ENCODE results near the gene SLC25A38. TPM values are rescaled to one million over a fixed set of nuclear protein-coding genes. Genes with fewer than 3 reads are reported as not detected.

The SLC25A38 gene
- total RNA-seq, 2 donors from 2014 or later = 17.5 to 28.8 TPM

GRCh38 chr3:39396690-39397089, 13.5 kb downstream of the SLC25A38 start:
- DNase-seq (no peak), ATAC-seq (no peak)
- H3K4me1 ChIP-seq = no peaks in the 10 kb centered on the region
- H3K27me3 ChIP-seq = no peaks in the 10 kb centered on the region
- H3K9me3 ChIP-seq = no peaks in the 10 kb centered on the region
- 81 to 92% methylated on average over 2 to 3 of the region's 3 CpGs for WGBS, 2 donors
- intact Hi-C loops (cut with DNase I) = no loop called here
- H3K4me3 ChIP-seq = no peak overlapping the region
- TF ChIP-seq CTCF (IDR thresholded peaks at IDR 0.05) = no peak
- no peak for TF ChIP-seq POLR2A (IDR thresholded peaks at IDR 0.05)
- no peak overlapping the region for H3K27ac ChIP-seq
- H3K36me3 ChIP-seq (replicated peaks in 1 of 2; ENCODE audit: insufficient read depth in 1 of 2, low read depth in 2 of 2) = peaks cover 3 to 33% of the 10 kb centered on the region in 2 donors

GRCh38 chr3:39398700-39399099, 15.5 kb downstream of the SLC25A38 start:
- H3K4me3 ChIP-seq = no peak overlapping the region
- ATAC-seq (no peak), DNase-seq (no peak)
- no peak for TF ChIP-seq CTCF (IDR thresholded peaks at IDR 0.05)
- no peak for TF ChIP-seq POLR2A (IDR thresholded peaks at IDR 0.05)
- intact Hi-C loops (cut with DNase I) = no loop called here
- H3K4me1 ChIP-seq = no peaks in the 10 kb centered on the region
- WGBS, 2 donors = 83 to 93% methylated on average over 4 of the region's 4 CpGs
- no peak overlapping the region for H3K27ac ChIP-seq
- H3K36me3 ChIP-seq (replicated peaks in 1 of 2; ENCODE audit: insufficient read depth in 1 of 2, low read depth in 2 of 2) = peaks cover 0 to 19% of the 10 kb centered on the region in 2 donors
- no peaks in the 10 kb centered on the region for H3K9me3 ChIP-seq
- no peaks in the 10 kb centered on the region for H3K27me3 ChIP-seq

GRCh38 chr3:39401983-39402382, 18.8 kb downstream of the SLC25A38 start:
- Histone ChIP-seq H3K4me1 (peaks cover 4% of the 10 kb centered on the region), H3K27ac (no peak overlapping the region), H3K4me3 (no peak overlapping the region), H3K36me3 (replicated peaks in 1 of 2; ENCODE audit: insufficient read depth in 1 of 2, low read depth in 2 of 2) (peaks cover 0 to 4% of the 10 kb centered on the region in 2 donors), H3K9me3 (no peaks in the 10 kb centered on the region), H3K27me3 (no peaks in the 10 kb centered on the region)
- WGBS, 2 donors = 52 to 54% methylated on average over 2 of the region's 2 CpGs
- DNase-seq (no peak), ATAC-seq (no peak)
- intact Hi-C loops (cut with DNase I) = no loop called here
- TF ChIP-seq POLR2A (IDR thresholded peaks at IDR 0.05) = no peak
- no peak for TF ChIP-seq CTCF (IDR thresholded peaks at IDR 0.05)

DNA sequence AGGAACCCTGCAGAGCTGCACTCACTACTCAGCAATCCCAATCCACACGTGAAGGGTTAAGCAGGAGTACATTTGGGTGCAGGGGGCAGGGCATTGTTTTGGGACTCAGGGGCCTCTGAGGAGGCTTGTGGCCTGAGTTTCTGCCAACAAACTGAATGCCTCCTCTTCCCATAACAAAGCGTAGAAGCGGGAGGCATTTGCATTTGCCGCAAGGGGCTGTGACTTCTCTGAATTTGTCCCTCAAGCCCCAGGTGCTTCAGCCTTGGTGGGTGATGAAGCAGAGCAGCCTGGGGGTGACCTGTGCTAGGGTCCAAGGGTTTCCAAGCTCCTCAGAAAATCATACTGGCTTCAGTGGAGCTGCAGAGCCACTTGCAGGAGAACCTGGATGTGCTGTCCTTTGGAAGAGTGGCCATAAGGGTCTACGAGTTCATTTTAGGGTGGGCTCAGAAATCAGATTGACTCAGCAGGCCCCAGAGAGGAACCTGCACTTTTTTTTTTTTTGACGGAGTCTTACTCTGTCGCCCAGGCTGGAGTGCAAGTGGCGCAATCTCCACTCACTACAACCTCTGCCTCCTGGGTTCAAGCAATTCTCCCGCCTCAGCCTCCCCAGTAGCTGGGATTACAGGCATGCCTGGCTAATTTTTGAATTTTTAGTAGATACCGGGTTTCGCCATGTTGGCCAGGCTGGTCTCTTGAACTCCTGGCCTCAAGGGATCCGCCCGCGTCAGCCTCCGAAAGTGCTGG, 21.9 kb downstream of the SLC25A38 start:
- intact Hi-C loops (cut with DNase I) = no loop called here
- H3K4me3 ChIP-seq = no peak overlapping the region
- H3K27me3 ChIP-seq = no peaks in the 10 kb centered on the region
- H3K9me3 ChIP-seq = no peaks in the 10 kb centered on the region
- ATAC-seq = no peak
- peaks cover 29% of the 10 kb centered on the region for H3K4me1 ChIP-seq
- 77 to 91% methylated on average over 15 of the region's 15 CpGs for WGBS, 2 donors
- TF ChIP-seq CTCF (IDR thresholded peaks at IDR 0.05) = no peak
- TF ChIP-seq POLR2A (IDR thresholded peaks at IDR 0.05) = no peak
- no peak for DNase-seq
- H3K36me3 ChIP-seq (replicated peaks in 1 of 2; ENCODE audit: insufficient read depth in 1 of 2, low read depth in 2 of 2) = no peaks in the 10 kb centered on the region
- H3K27ac ChIP-seq = no peak overlapping the region
